Stimulated activated naive CD8-positive, alpha-beta T cell treated with anti-CD3 and anti-CD28 coated beads, Interleukin-15, amount 100 ng/mL, for 72 hours (primary cell): Measurements from ENCODE around the gene IRF2BP2.

ENCODE experiments used
- ATAC-seq: fragments of 150-1000 bp; cut with Tn5 transposase; 2 replicates; pipeline ENCODE4 v1.10.0; 2021; ENCODE audit warnings: mild to moderate bottlenecking, moderate library complexity
- DNase-seq, 2 donors: peaks; one replicate each; pipeline ENCODE4 v3.0.0; 2021 to 2022
- H3K27ac Mint-ChIP-seq, 2 donors: one replicate each; pipeline ENCODE4 v1.8.0; 2022; ENCODE audit warnings: mild to moderate bottlenecking in 2 of 2, mixed read lengths in 2 of 2, moderate library complexity in 2 of 2
- H3K27me3 Mint-ChIP-seq: one replicate; pipeline ENCODE4 v1.8.0; 2022; ENCODE audit warnings: mixed read lengths
- H3K4me1 Mint-ChIP-seq: one replicate; pipeline ENCODE4 v1.8.0; 2022; ENCODE audit warnings: mild to moderate bottlenecking, mixed read lengths
- H3K4me3 Mint-ChIP-seq, 2 donors: one replicate each; pipeline ENCODE4 v1.8.0; 2022; ENCODE audit warnings: mild to moderate bottlenecking in 2 of 2, mixed read lengths in 2 of 2, moderate library complexity in 1 of 2
- H3K9me3 Mint-ChIP-seq, 2 donors: one replicate each; pipeline ENCODE4 v1.8.0; 2022; ENCODE audit warnings: mixed read lengths in 2 of 2

The IRF2BP2 gene

DNA sequence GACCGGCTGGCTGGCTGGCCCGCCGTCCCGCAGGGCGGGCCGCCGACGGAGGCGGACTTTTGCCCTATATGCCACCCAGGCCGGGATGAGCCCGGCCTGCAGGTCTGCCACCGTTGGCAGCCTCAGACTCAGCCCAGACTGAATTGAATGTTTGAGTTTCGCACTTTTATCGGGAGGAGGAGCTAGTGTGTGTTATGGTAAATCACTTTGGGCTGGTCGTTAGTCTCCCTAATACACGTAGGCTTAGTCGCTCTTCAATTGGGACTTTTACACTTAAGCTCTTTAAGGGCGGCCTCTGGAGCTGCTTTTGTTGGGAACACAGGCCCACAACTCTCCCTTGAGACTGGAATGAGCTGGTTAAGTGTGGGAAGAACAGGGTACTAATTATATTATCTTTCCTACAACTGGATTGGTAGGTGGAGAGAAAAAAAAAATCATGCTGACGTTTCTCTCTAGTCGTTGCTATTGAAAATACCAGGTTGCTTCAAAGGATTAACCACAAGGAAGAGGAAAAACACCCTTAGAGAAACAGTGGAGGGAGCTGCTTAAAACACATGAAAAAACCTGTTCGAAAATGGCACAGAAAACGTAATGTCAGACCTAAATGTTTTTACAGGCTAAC lies 1.4 kb upstream of the IRF2BP2 start:
- DNase-seq (peak in 1 of 2 donors; percentile 85), ATAC-seq (peak; percentile 55)
- peak overlapping the region; percentile 100 for H3K27ac Mint-ChIP-seq
- H3K4me1 Mint-ChIP-seq = peaks cover 37% of the 10 kb centered on the region
- H3K9me3 Mint-ChIP-seq = no peaks in the 10 kb centered on the region
- H3K4me3 Mint-ChIP-seq = peak overlapping the region; percentile 85 to 89
- no peaks in the 10 kb centered on the region for H3K27me3 Mint-ChIP-seq

GRCh38 chr1:234610666-234611224 lies 767 bp upstream of the IRF2BP2 start:
- peak; percentile 62 for ATAC-seq
- Mint-ChIP-seq H3K27me3 (no peaks in the 10 kb centered on the region), H3K4me1 (peaks cover 37% of the 10 kb centered on the region), H3K9me3 (no peaks in the 10 kb centered on the region), H3K4me3 (peak overlapping the region; percentile 86 to 89), H3K27ac (peak overlapping the region; percentile 96 to 99)
- peak; percentile 96 to 97 for DNase-seq

GRCh38 chr1:234609691-234610042 lies 311 bp downstream of the IRF2BP2 start:
- peaks cover 37% of the 10 kb centered on the region for H3K4me1 Mint-ChIP-seq
- DNase-seq = no peak
- no peaks in the 10 kb centered on the region for H3K9me3 Mint-ChIP-seq
- no peak overlapping the region for H3K27ac Mint-ChIP-seq
- ATAC-seq = no peak
- no peaks in the 10 kb centered on the region for H3K27me3 Mint-ChIP-seq
- peak overlapping the region in 1 of 2 donors; percentile 86 for H3K4me3 Mint-ChIP-seq

- Mint-ChIP-seq H3K9me3 (no peaks in the 10 kb centered on the region), H3K4me3 (peak overlapping the region; percentile 76 to 97), H3K27me3 (no peaks in the 10 kb centered on the region), H3K4me1 (peaks cover 37% of the 10 kb centered on the region), H3K27ac (peak overlapping the region; percentile 84 to 96)
- DNase-seq (peak; percentile 75 to 85), ATAC-seq (peak; percentile 11)
Observed at GRCh38 chr1:234608911-234609690, 877 bp downstream of the IRF2BP2 start.

GRCh38 chr1:234608025-234608910 lies 1.7 kb downstream of the IRF2BP2 start:
- no peaks in the 10 kb centered on the region for H3K9me3 Mint-ChIP-seq
- H3K27ac Mint-ChIP-seq = peak overlapping the region; percentile 94 to 99
- peak; percentile 44 for ATAC-seq
- DNase-seq = peak; percentile 76 to 88
- H3K4me1 Mint-ChIP-seq = peaks cover 33% of the 10 kb centered on the region
- H3K4me3 Mint-ChIP-seq = peak overlapping the region; percentile 94 to 97
- no peaks in the 10 kb centered on the region for H3K27me3 Mint-ChIP-seq

- no peaks in the 10 kb centered on the region for H3K27me3 Mint-ChIP-seq
- no peaks in the 10 kb centered on the region for H3K9me3 Mint-ChIP-seq
- peak overlapping the region; percentile 94 to 99 for H3K27ac Mint-ChIP-seq
- DNase-seq (peak; percentile 43 to 63), ATAC-seq (no peak)
- H3K4me1 Mint-ChIP-seq = peaks cover 32% of the 10 kb centered on the region
- H3K4me3 Mint-ChIP-seq = peak overlapping the region; percentile 94 to 97
Observed at GRCh38 chr1:234607109-234608024, 2.6 kb downstream of the IRF2BP2 start.

GRCh38 chr1:234606784-234607108 lies 3.2 kb downstream of the IRF2BP2 start:
- H3K27ac Mint-ChIP-seq = peak overlapping the region; percentile 91 to 98
- H3K9me3 Mint-ChIP-seq = no peaks in the 10 kb centered on the region
- DNase-seq = no peak
- no peaks in the 10 kb centered on the region for H3K27me3 Mint-ChIP-seq
- no peak for ATAC-seq
- peaks cover 32% of the 10 kb centered on the region for H3K4me1 Mint-ChIP-seq
- H3K4me3 Mint-ChIP-seq = peak overlapping the region; percentile 94 to 97

DNA sequence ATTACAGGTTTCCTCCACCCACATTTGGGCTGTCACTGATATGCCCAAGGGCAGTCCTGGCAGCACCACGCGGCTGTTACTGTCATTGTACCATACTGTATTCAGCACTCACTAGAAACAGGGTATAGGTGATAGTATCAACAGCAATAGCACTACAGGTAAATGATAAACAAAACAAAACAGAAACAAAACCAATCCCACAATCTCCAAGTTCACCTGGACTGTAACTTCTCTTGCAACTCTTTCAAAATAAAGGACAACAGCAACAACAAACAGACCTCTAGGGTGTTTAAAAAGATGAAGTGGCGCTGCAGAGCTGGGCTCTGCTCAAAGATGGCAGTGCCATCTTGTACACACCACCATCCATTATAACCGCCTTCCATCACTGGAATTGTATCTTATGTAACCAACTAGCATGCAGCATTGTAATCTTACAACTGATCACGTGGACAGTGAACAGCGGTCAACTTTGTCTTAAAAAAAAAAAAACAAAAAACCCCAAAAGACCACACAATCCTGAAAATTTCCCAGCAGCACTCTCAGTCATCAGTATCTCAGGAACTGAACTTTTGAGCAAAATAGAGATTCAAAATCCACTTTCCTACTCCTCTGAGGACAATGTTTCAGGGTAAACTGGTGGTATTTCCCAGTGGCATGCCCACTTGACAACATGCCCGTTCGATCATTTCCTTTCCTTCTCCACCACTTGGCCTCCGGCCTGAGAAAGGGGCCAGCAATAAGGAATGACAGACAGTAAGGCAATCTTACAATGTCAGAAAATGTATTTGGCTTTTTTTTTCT lies 3.8 kb downstream of the IRF2BP2 start:
- H3K4me3 Mint-ChIP-seq = peak overlapping the region; percentile 94 to 97
- no peaks in the 10 kb centered on the region for H3K27me3 Mint-ChIP-seq
- H3K27ac Mint-ChIP-seq = peak overlapping the region; percentile 91 to 98
- peak; percentile 23 to 63 for DNase-seq
- H3K9me3 Mint-ChIP-seq = no peaks in the 10 kb centered on the region
- H3K4me1 Mint-ChIP-seq = peaks cover 32% of the 10 kb centered on the region
- ATAC-seq = peak; percentile 19

DNA sequence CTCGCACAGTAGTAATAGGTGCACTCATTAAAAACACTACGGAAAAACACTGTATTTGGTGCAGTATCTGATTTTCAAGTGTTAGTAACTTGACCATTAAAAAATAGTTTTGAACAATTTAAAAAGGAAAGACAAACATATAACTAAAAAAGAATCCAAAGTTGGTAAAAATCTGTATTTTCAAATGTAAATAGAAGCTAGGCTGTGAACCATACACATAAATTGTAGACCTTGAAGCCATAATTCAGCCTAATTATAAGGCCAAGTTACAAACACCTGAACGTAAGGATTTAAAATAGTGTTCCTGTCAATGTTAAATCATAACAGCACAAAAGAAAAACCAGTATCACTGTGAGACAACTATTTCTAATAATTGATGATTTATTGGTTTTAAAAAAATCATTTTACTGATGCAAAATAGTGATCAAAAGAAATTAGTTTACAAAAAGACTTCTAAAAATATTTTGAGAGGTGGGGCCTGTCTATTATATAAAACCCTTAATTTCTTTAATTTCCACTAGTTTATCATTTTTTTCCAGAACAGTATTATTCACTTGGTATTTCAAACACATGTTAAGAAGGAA lies 4.5 kb downstream of the IRF2BP2 start:
- no peak for ATAC-seq

GRCh38 chr1:234604495-234605398 lies 5.2 kb downstream of the IRF2BP2 start:
- Mint-ChIP-seq H3K27me3 (no peaks in the 10 kb centered on the region), H3K4me1 (peaks cover 36% of the 10 kb centered on the region), H3K9me3 (no peaks in the 10 kb centered on the region), H3K27ac (peak overlapping the region; percentile 3 to 95), H3K4me3 (peak overlapping the region; percentile 94 to 97)
- no peak for ATAC-seq
- DNase-seq = no peak

More for the DNA sequence above, 4.5 kb downstream of the IRF2BP2 start:
- Mint-ChIP-seq H3K4me3 (peak overlapping the region; percentile 94 to 97), H3K4me1 (peaks cover 36% of the 10 kb centered on the region), H3K27me3 (no peaks in the 10 kb centered on the region), H3K9me3 (no peaks in the 10 kb centered on the region), H3K27ac (peak overlapping the region; percentile 91 to 98)
- no peak for DNase-seq

DNA sequence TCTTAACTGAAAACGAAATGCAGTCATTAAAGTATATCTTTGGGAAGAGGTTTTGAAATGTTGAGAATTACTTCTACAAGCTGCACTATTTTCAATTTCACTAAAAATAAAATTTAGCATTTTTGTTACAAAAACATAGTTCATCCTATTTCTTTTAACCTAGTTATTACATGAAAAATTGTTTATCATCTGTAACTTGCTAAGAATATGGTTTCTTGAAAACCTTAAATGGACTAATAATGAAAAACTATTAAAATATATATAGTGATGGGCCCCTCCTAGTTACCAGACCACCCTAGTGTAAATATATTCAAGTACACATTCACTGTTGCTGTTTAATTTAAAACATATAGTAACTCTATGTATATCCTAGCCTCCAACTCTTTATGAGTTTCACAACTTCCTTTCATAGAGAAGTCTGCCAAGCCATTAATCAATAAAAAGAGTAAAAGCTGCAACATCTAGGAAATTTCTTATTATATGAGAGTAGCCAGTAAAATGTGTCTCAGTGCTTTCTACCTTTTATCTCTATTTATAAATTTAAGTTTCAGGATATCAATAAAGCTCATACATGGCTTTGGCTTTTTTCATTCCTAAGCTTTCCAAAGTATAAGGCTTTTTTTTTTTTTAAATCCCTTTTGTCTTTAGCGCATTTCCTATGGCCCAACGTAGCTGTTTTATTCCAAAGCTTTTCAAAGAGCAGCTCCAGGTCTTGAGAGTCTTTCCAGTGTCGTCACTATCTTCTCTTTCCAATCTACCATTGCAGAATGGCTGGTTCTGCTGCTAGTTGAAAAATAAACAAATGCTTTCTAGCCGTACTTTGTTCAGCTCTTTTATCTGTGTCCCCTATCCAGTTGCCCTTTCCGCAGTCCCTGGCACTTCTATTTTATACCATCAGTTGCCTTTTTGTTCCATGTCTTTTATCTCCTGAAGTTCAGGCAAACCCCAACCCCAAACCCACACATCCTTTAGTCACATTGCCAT lies 6.5 kb downstream of the IRF2BP2 start:
- Mint-ChIP-seq H3K4me1 (peaks cover 41% of the 10 kb centered on the region), H3K4me3 (peak overlapping the region; percentile 94 to 97), H3K9me3 (no peaks in the 10 kb centered on the region), H3K27ac (peak overlapping the region; percentile 89 to 97), H3K27me3 (no peaks in the 10 kb centered on the region)
- no peak for ATAC-seq
- DNase-seq = no peak
